LNCAP (cell line): Measurements from ENCODE around the gene FRMD4A.

Experiments
- CTCF ChIP-seq: fragments of 450-650 bp; IDR thresholded peaks from 2 replicates; pipeline ENCODE4 v1.5.1; 2017; ENCODE audit warnings: mild to moderate bottlenecking

FRMD4A gene

DNA sequence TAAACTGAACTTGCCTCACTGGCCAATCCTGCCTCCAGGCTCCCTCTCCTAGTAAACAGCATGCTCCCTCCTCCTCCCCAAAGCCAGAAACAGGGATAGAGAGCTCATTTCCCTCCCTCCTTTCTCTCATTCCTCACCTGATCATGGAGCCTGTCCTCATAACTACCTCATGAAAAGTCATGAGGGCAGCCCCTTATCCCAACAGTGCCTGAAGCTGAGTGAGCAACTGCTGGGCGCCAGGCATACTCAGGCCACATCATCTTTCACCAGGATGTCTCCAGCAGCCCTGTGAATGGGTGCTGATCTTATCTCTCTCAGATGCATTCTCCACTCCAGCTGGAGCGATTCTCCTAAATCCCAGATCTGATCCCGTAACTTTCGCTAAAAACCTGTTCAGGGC lies 436.8 kb downstream of the FRMD4A start:
- TF ChIP-seq CTCF = no peak

GRCh38 chr10:13892871-13893270 lies 437.9 kb downstream of the FRMD4A start:
- no peak for TF ChIP-seq CTCF

DNA sequence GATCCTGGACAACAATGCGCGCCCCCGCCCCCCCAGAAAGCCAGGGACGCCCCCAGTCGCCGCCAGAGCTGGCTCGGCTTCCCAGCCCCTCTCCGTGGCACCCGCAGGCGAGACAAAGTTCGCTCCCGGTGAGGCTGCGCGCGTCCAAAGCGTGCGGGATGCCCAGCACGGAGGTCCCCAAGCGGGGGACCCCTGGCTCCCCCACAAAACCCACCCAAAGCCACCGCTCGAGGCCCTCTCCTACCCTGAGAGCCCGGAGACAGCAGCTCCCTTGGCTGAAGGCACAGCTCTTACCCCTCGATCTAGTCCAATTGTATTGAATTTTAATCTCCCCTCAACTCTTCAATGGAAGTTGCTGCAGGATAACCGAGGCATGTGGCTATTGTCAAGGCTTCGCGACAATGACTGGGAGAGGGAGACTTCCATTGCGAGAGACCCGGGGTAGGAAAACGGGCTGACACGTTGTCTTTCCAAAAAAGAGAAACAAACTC lies 438.7 kb downstream of the FRMD4A start:
- TF ChIP-seq CTCF = no peak

DNA sequence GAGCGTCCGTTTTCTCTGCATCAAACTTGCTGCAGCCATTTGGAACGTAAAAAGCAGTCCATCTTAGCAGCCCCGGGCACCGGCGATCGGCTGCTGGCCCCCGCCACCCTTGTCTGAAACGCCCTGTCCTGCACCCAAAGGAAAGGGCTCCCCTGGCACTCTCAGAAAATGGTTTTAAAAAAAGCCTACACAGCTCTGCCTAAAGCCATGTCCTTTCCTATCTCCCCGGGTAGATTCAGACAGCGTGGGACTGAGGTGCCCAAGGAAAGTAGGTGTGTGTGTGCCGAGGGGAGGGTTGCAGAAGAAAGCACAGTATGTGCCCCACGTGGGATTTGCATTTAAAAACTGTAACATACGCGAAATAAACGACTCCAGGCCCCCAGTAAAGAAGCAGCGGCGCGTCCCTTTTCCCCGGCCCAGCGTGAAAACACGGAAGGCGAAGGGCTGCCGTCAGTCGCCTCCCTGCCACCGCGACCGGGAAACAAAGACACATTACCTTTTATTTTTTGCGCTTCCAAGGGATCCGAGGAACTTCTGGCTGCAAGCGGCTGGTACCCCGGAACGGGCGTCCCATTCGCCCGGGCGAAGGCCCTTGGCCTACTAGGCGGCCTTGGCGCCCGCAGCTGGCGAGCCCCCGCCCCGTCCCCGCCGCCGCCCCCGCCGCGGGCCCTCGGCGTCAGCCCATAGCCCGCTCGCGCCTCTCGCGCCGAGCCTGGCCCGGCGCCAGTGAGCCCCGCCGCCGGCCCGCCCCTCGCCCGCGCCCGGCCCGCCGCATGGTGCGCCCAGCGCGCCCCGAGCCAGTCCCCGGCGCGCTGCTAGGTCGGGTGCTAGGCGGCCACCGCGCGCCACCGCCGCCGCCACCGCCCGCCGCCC lies 439.4 kb downstream of the FRMD4A start:
- no peak for TF ChIP-seq CTCF

DNA sequence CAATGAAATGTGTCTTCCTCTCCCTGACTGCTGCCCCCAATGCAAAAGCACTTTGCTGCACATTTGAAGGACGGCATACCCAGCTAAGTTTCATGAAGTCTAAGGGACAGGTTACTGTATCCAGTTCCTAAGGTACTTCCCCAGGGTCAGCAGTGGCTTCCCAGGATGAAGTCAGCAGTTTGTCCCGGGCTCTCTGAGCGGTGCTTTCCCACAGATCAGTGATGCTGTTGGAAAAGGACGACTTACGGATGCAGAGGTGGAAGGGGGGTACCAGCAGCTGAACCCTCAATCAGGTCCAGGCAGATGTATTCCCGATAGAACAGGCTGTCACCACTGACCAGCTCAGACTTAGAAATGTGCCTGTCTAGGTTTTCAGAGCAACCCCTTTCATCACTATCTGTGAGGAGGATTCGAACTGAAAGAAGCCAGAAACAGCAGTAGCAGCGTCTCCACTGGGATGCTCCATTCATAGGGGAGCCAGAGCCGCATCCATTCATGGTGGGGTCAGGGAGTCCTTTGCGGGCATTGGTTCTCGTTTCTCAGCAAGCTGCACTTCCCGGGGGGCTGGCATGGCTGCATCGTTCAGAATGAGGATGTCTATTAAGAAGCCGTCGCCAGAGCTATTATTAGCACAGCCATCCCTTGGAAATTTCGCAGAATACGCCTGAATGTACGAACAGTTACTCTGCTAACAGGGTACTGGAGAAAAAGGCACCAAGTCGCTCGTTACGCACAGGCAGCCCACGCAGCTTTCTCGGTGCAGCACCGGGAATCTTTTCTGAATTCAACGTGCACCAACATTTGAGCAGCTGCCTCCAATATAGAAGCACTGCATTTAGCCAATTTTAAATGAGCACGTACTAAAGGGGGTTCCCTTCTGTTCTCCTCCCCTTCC lies 440.2 kb downstream of the FRMD4A start:
- no peak for TF ChIP-seq CTCF

GRCh38 chr10:13887761-13888160 lies 443.0 kb downstream of the FRMD4A start:
- TF ChIP-seq CTCF = no peak

DNA sequence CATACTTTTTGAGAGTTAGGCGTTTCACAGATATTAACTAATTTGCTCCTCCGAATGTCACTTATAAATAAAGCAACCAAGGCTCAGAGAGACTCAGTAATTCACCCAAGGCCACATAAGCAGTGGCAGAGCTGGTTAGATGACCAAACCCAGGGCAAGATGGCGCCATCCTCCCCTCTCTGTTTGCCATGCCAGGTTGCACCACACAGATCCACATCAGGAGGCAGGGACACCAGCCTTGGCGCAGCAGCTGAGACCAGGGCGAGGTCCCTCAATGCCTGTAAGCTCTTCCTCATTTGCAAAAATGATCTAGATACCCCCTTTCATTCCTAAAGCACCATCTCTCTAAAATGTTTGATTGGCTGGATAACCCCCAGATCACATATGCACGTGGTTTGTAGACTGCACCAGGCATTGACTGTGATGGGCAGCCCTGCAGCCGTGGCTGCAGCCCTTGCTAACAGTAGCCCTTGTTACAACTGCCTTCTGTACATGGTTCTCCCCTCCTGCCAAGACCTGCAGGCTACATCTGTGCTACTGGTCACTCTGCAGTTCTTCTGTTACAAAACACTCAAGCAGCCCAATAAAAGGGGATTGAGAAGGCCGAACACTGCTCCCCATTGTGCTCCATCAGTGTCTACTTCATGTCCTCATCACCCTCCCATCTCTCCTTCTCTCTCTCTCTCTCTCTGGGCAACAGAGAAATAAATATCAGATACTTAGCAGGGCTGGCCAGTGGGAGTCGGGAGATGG lies 445.3 kb downstream of the FRMD4A start:
- TF ChIP-seq CTCF = no peak
